Parathyroid adenoma (tissue), 2 donors: ENCODE results near the gene C5orf47.

Experiments used
- H2AFZ ChIP-seq: fragments of 300-600 bp; sonication (generic); one replicate; pipeline ENCODE4 v1.7.0; 2017; ENCODE audit warnings: antibody characterized with exemption, mild to moderate bottlenecking
- H3K27ac ChIP-seq: fragments of 300-600 bp; sonication (generic); one replicate; pipeline ENCODE4 v1.7.0; 2017
- H3K27me3 ChIP-seq: fragments of 300-600 bp; sonication (generic); one replicate; pipeline ENCODE4 v1.7.0; 2017; ENCODE audit warnings: low read length; ENCODE audit not compliant: control insufficient read depth, insufficient read depth
- H3K36me3 ChIP-seq: fragments of 300-600 bp; sonication (generic); one replicate; pipeline ENCODE4 v1.7.0; 2017; ENCODE audit warnings: low read length; ENCODE audit not compliant: control insufficient read depth, insufficient read depth
- H3K4me1 ChIP-seq: fragments of 300-600 bp; sonication (generic); one replicate; pipeline ENCODE4 v1.7.0; 2017; ENCODE audit warnings: control low read depth
- H3K4me2 ChIP-seq: fragments of 300-600 bp; sonication (generic); one replicate; pipeline ENCODE4 v1.7.0; 2017; ENCODE audit warnings: low read length
- H3K4me3 ChIP-seq: fragments of 300-600 bp; sonication (generic); one replicate; pipeline ENCODE4 v1.7.0; 2017; ENCODE audit warnings: low read depth, low read length
- H3K79me2 ChIP-seq: fragments of 300-600 bp; sonication (generic); one replicate; pipeline ENCODE4 v1.7.0; 2017; ENCODE audit warnings: control low read depth
- H3K9ac ChIP-seq: fragments of 300-600 bp; sonication (generic); one replicate; pipeline ENCODE4 v1.7.0; 2017; ENCODE audit warnings: mild to moderate bottlenecking
- H3K9me3 ChIP-seq: fragments of 300-600 bp; sonication (generic); one replicate; pipeline ENCODE4 v1.7.0; 2017; ENCODE audit warnings: low read length; ENCODE audit not compliant: control insufficient read depth
- CTCF ChIP-seq: fragments of 300-600 bp; sonication (generic); IDR thresholded peaks from one replicate; pipeline ENCODE4 v1.7.0; 2017; ENCODE audit warnings: antibody characterized with exemption, mild to moderate bottlenecking
- donor health status: primary hyperparathyroidism.

The C5orf47 gene

GRCh38 chr5:173954671-173955521 is 34.1 kb upstream of the C5orf47 start:
- H3K36me3 ChIP-seq, result no peaks in the 10 kb centered on the region

GRCh38 chr5:173960986-173961385 is 28.0 kb upstream of the C5orf47 start:
- no peaks in the 10 kb centered on the region for H3K27me3 ChIP-seq
- H2AFZ ChIP-seq, result no peak overlapping the region

More at GRCh38 chr5:173954671-173955521, 34.1 kb upstream of the C5orf47 start:
- H3K4me2 ChIP-seq, result peak overlapping the region; percentile 21
- peak overlapping the region; percentile 49 for H3K27ac ChIP-seq
- H3K79me2 ChIP-seq, result peaks cover 3% of the 10 kb centered on the region
- no peak for TF ChIP-seq CTCF
- no peaks in the 10 kb centered on the region for H3K9me3 ChIP-seq
- no peaks in the 10 kb centered on the region for H3K27me3 ChIP-seq
- peaks cover 19% of the 10 kb centered on the region for H3K4me1 ChIP-seq
- H2AFZ ChIP-seq, result no peak overlapping the region
- H3K9ac ChIP-seq, result no peak overlapping the region
- H3K4me3 ChIP-seq, result no peak overlapping the region

GRCh38 chr5:173961418-173961817 is 27.6 kb upstream of the C5orf47 start:
- Histone ChIP-seq H3K27ac (peak overlapping the region; percentile 25), H3K4me3 (no peak overlapping the region), H3K36me3 (no peaks in the 10 kb centered on the region), H3K4me1 (peaks cover 12% of the 10 kb centered on the region), H3K9me3 (no peaks in the 10 kb centered on the region), H3K27me3 (no peaks in the 10 kb centered on the region), H3K79me2 (no peaks in the 10 kb centered on the region), H2AFZ (no peak overlapping the region), H3K9ac (no peak overlapping the region), H3K4me2 (no peak overlapping the region)
- TF ChIP-seq CTCF, result no peak

More at GRCh38 chr5:173960986-173961385, 28.0 kb upstream of the C5orf47 start:
- Histone ChIP-seq H3K9ac (no peak overlapping the region), H3K79me2 (no peaks in the 10 kb centered on the region), H3K4me2 (no peak overlapping the region), H3K36me3 (no peaks in the 10 kb centered on the region), H3K4me3 (no peak overlapping the region), H3K27ac (peak overlapping the region; percentile 25), H3K9me3 (no peaks in the 10 kb centered on the region), H3K4me1 (peaks cover 12% of the 10 kb centered on the region)
- no peak for TF ChIP-seq CTCF

- H3K27ac ChIP-seq, result peak overlapping the region; percentile 88
- no peak overlapping the region for H3K9ac ChIP-seq
Observed at GRCh38 chr5:173962436-173962972, 26.5 kb upstream of the C5orf47 start.

More at GRCh38 chr5:173962436-173962972, 26.5 kb upstream of the C5orf47 start:
- Histone ChIP-seq H2AFZ (no peak overlapping the region), H3K9me3 (no peaks in the 10 kb centered on the region), H3K4me3 (no peak overlapping the region), H3K36me3 (no peaks in the 10 kb centered on the region), H3K79me2 (no peaks in the 10 kb centered on the region), H3K4me1 (peaks cover 12% of the 10 kb centered on the region), H3K27me3 (no peaks in the 10 kb centered on the region), H3K4me2 (no peak overlapping the region)
- no peak for TF ChIP-seq CTCF
